ENCODE measurements around the gene PRKAR2A.

DNA sequence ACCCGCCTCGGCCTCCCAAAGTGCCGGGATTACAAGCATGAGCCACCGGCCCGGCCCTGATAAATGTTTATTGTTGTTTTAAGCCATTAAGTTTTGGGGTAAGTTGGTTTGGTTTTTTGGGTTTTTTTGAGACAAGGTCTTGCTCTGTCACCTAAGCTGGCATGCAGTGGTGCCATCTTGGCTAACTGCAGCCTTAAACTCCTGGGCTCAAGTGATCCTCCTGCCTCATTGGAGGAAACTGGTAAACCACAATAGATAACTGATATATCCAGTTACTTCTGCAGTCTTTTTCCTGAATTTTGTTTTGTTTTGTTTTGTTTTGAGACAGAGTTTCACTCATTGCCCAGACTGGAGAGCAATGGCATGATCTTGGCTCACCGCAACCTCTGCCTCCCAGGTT, 46.8 kb upstream of the PRKAR2A start:
- TF ChIP-seq JUN (IDR thresholded peaks at IDR 0.05; ENCODE audit: borderline replicate concordance, insufficient read depth, insufficient read length, low read depth) (no peak), CTCF (IDR thresholded peaks at IDR 0.05; ENCODE audit: extremely low read depth in 1 of 2, insufficient read depth in 1 of 2, low read depth in 1 of 2, low read length in 2 of 2) (no peak), EZH2 (IDR thresholded peaks at IDR 0.05; ENCODE audit: borderline replicate concordance, low read depth, low read length, severe bottlenecking) (no peak), POLR2A (IDR thresholded peaks at IDR 0.05; ENCODE audit: low read depth, low read length) (no peak), POLR2AphosphoS5 (IDR thresholded peaks at IDR 0.05; ENCODE audit: insufficient read depth, low read depth, low read length) (no peak), FOS (IDR thresholded peaks at IDR 0.05; ENCODE audit: borderline replicate concordance, insufficient read depth, low read length) (no peak)

All from endothelial cell of umbilical vein (primary cell).